HG02870 (cell line): Measurements from ENCODE around the gene LTBP1.
"Not testable (repeated sequence)": the region's sequence is repeated elsewhere in the genome, so short reads cannot be mapped to it uniquely, and the experiment has no call there.

Experiments
- ATAC-seq: cut with Tn5 transposase; IDR thresholded peaks from one replicate; pipeline ENCODE4 v1.9.1; 2021; ENCODE audit warnings: mild to moderate bottlenecking, moderate library complexity; ENCODE audit not compliant: unreplicated experiment

The LTBP1 gene

DNA sequence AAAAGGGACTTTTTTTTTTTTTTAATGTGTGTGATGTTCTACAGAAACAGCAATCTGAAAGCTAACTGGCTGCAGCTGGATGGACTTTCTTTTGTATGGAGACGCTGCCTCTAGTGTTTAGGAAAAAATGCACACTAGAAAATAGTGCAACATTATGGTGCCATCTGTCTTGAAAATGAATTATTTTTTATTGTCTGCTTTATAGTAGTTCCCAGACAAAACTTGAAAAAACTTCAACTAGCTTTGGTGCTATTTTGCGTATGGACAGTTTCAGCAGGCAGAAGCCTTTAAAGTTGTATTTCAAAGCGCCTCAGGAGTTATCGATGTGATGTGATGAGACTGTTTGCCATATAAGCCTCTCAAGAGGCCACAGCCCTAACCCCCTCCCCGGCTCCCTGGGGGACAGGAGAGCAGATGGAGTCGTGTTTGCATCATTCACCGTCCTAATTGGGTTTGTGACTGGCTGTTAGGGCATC is 86.9 kb downstream of the LTBP1 start:
- no peak for ATAC-seq

DNA sequence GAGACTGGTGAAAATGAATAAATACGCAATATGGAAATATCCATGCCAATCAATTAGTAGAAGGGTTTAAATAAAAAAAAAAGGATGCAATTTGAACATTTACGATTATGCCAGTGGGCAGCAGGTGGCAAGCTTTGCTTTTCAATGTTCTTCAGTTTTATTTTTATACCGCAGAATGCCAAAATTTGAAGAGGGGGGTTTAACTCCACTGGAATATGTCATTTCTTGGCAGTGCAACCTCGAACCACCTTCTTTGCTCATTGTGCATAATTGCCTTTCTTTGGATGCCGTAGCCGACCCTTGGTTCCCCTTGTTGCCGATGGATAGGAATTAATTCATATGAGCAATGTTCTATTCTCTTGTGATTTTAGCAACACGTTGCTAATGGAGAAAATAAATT is 88.0 kb downstream of the LTBP1 start:
- no peak for ATAC-seq

DNA sequence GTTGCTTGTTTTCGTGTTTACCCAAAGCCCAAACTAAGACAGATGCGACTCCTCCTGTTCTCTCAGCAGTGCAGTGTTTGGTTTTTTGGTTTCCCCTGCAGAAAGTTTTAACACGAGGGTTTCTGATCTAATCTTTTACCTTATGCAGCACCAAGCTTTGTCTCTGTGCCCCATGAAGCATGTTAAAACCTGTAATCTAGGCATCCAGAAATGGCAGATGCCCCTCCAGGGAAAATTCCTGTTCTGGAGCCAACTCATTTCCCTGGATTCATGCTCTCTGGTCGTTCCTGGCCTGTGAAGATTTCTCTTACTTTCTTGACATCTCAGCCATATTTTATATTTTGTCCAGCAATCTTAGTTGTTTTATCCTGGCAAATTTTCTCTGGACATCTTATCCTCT is 91.5 kb downstream of the LTBP1 start:
- no peak for ATAC-seq

DNA sequence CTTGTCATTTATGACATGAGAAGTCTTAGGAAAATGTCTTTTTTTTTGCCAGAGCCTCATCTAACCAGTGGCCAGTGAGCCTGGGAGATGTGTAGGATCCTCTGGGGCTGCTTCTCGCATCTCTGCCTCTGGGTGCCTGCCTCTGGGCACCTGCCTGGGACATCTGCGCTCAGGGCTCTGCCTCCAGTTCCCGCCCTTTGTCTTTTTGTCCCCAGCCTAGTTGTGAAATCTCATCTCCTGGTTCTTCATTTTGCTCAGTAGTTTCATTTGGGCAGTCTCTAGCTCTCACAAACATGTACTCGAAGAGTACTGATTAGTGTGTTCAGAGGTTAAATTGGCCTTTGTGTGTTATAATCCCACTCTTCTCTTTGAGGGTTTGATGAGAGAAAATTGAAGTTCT is 92.0 kb downstream of the LTBP1 start:
- no peak for ATAC-seq

DNA sequence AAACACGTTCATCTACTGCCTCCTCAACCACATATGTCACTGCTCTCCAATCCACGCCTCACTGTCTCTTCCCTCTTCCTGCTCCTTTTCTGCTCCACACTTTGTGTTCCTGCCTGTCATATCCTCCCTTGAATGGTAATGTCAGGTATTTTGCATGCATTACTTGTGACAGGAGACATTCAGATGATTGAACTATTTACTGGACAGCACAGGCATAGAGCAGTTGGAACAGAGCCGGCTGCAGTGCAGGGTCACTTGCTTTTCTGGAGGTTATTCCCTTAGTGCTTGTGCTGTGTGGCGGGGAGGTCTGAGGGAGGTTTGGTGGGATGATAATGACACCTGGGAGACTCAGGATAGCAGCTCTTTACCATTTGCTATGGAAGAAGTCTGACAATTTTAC is 93.8 kb downstream of the LTBP1 start:
- no peak for ATAC-seq

DNA sequence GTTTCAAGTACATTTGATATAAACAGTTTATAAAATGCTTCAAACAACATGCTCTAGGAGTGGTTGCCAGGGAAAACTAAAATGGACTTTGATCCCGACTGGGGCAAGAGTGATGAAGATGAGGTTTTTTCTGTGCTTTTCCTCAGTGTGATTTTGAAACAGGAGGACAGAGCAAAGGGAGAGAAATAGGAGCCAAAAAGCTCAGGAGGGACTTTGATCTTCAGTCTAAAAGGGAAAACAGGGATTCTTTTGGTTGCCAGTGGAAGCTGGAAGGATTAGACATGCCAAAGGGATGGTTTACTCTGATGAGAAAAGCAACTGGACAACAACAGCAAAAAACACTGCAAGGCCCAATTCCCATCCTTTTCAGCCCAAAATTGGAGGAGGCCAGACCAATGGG is 95.5 kb downstream of the LTBP1 start:
- no peak for ATAC-seq

DNA sequence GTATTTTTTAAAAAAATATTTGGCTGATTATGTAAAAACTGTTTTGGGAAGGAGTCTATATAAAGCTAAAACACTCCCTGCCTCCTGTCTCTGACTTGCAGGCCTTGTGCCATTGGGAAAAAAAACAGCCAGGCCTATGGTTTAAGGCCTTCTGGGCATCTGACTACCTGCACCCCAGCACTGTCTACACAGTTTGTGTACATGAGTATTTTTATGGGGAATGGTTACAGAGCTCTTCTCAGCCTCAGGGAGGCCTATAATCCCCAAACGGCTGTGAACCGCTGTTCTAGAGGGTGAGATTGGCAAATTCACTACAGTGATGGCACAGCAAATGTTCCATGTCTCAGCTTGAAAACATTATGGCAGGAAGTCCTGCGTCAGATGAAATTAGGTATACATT is 96.1 kb downstream of the LTBP1 start:
- ATAC-seq, result no peak

DNA sequence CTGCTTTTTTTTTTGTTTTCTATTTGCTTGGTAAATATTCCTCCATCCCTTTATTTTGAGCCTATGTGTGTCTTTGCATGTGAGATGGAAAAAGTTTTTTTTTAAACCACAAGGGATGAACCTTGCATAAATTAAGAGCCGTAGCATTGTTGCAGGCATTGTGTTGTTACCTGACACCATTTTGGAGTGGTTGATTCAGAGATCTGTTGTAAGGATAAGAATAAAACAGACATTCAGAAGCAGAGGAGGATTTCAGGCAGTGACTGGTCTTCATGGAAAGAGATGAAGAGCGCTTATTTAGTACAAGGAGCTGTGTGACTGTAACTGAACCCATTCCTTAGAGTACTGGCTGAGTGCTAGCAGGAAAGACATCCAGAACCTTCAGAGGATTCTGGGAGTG is 101.2 kb downstream of the LTBP1 start:
- ATAC-seq, result no peak

DNA sequence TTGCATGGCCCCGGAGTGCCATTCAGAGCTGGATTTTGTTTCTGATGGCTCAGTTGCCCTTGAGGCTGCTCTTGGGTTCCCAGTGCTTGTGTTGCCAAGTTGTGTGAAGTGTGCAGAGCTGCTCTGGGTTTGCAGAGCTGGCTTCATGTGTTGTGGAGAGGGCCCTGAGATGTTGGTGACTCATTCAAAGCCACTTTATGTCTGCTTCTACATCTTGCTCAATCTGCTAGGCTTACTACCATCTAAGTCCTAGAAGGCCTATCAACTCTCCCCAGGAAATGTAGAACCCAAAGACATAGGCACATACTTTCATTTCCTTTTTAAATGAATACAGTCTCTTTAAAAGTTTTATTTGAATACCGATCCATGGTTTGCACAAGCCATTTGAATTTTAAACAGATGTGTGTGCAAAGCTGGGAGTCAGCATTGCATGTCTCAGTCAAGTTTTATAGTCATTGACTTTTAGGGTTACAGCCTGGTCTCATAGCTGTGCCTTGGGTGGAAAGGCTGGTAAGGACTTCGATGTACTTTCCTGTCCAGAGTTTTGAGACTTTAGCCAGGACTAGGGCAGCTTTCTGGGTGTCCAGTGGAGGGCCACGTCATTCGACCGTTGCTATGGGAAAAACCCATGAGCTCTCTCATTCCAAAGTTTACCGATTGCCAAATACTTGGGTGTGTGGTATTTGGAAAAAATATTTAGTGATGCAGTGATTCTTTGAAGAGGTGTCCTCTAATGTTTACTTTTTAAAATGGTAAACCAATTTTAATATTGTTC is 105.0 kb downstream of the LTBP1 start:
- ATAC-seq, result no peak

DNA sequence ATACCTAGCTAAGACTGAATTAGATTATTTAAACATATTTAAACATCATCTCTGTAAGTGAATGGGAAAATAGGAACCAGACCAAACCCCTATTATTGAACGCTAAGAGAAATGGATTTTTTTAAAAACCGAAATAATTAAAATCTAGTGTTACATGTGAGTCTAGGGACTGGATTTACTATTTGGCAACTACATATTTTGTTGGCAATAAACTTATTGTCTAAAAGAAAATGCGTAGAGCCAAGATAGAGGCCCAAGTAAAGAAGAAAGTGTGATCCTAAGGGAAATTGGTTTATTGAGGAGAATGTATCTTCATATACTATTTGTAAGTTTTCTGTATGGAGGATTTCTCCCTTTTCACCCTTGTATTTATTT is 105.6 kb downstream of the LTBP1 start:
- ATAC-seq, result no peak

DNA sequence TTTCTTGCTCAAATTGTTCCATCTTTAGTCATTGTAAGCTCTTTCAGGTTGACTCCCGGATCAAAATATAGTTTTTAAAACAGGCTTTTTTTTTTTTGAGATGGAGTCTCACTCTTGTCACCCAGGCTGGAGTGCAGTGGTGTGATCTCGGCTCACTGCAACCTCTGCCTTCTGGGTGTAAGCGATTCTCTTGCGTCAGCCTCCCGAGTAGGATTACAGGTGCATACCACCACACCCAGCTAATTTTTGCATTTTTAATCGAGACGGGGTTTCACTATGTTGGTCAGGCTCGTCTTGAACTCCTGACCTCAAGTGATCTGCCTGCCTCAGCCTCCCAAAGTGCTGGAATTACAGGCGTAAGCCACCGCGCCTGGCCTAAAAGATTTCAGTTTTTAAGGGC is 106.0 kb downstream of the LTBP1 start:
- ATAC-seq, result not testable (repeated sequence)

DNA sequence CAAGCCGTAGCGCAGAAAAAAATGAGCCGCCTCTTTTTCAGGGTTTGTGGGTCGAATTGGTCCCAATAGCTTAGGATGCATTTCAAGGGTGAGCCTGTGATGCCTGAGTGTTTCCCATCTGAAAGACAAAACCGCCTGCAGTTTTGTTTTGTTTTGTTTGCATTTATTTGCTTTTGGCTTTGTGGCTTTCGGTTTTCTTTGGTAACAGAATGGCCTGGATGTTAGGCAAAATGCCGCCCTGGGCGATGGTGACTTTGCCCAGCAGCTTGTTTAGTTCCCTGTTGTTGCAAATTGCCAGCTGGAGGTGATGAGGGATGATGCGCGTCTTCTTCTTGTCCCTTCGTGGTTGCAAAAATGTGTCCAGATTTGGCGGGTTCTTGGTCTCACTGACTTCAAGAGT is 109.4 kb downstream of the LTBP1 start:
- no peak for ATAC-seq

DNA sequence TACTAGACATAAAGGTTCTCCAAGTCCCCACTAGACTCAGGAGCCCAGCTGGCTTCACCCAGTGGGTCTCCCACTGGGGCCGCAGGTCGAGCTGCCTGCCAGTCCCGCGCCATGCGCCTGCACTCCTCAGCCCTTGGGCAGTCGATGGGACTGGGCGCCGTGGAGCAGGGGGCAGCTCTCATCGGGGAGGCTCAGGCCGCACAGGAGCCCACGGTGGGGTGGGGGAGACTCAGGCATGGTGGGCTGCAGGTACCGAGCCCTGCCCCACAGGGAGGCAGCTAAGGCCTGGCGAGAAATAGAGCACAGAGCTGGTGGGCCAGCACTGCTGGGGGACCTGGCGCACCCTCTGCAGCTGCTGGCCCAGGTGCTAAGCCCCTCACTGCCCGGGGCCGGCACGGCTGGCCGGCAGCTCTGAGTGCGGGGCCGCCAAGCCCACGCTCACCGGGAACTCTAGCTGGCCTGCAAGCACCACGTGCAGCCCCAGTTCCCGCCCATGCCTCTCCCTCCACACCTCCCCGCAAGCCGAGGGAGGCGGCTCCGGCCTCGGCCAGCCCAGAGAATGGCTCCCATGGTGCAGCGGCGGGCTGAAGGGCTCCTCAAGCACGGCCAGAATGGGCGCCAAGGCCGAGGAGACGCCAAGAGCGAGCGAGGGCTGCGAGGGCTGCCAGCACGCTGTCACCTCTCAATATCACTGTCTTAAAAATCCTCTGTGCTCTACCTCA is 110.7 kb downstream of the LTBP1 start:
- ATAC-seq, result not testable (repeated sequence)

DNA sequence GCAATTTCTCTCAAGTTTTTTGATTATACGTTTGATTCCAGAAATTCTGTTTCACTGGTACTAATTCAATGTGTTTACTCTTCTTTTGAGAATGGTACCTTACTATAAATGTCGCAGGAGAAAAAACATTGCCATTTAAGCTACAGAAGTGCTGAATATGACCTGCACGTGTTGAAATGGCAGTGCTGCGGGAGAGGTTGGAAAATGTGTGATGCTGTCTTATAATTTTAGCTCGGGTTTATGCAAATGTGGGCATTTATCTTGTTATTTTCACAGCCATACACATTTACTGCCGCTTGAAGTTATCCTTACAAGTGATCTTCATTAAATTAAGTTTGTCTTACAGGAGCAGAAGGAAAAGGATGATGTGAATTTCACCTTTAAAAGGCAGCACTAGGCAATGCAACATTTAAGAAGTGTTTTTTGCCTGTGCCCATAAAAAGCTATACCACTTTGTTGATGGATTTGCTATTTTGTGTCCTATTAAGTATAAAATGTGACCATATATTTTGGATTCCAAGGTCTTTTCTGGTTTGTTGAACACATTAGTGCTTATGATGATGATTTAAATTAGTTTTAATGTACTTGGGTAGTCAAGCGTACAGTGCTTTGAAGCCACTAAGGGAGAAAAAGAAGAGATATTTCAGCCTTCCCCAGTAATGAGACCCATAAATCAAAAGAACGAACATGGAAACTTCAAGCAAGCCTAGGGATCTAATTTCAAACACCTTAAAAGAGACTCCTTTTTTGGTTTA is 112.1 kb downstream of the LTBP1 start:
- no peak for ATAC-seq

DNA sequence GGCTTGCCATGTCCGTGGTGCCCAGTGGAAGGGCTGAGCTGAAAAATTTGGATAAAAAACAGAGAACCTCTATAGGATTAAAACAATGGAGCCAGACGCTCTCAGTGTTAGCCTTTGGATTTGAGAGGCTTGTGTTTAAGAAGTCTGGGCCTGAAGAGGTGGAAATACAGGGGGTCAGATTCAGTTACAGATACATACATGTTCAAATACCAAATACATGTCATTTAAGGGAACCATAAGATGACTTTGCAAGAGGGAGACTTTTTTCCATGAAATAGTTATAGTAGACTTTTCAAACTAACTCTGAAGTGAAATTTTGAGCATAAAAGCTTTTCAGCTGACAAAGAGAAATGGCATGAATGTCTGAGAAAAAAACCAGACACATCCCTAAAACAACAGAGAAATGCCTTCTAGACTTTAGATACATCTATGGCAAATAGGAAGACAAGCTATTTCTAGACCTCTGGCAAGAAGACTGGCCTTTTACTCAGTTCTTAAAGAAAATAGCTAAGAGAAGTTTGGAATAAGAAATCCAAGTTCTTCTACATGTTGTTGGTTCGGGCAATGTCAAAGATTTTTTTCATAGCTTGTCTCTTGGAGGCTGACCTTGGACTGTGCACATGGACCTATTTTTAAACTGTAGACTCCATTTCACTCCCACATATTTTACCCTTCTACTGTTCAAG is 112.9 kb downstream of the LTBP1 start:
- no peak for ATAC-seq

DNA sequence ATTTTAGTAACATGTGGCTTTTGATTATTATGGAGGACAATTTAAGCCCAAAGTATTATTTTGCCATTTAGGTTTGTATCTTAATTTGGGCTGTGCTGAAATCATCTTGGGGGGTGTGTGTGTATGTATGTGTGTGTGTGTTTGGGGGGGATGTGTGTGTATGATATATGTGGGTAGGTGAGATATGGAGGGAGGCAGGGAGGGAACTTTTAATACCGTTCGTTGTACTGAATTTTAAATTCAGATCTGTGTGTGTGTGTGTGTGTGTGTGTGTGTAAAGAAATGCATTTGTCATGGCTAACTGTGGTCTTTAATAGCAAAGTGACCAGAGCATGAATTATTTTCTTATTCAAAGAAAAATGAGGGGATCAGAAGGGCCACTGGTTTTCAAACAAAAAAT is 113.7 kb downstream of the LTBP1 start:
- ATAC-seq, result no peak

DNA sequence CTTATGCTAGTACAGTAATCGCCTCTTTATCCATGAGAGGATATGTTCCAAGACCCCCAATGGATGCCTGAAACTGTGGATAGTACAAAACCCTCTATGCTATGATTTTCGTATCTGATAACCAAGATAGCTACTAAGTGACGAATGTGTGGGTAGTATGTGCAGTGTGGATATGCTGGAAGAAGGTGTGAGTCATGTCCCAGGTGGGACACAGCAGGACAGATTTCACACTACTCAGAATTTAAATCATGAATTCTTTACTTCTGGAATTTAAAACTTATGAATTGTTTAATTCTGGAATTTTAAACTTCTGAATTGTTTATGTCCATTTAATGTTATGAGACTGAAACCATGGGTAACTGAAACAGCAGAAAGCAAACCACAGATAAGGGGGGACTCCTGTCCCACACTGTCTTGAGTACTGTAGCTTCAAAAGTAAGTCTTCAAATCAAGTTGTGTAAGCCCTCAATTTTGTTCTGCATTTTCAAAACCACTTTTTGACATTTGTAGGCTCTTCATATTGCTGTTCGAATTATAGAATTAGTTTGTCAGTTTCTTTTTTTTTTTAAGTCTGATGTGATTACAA is 116.0 kb downstream of the LTBP1 start:
- ATAC-seq, result no peak

DNA sequence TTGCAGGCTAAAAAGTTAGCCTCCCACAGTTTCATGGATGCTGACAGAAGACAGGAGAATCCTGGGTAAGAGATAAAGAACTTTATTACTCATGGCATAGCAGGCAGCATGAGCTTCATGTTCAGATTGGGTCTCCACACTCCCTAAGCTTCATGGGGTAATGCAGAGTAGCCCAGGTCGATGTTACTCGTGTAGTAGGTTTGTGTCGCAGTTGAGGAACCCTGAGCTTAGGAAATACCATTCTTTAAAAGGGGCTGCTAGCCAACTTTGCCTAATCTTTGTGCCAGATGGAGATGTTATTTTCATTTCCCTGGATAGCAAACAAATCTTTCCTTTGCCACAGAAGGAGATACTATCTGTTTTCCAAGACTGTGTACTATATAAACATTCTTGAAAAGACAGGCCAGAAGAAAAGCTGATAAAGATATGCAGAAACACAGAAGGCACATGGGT is 117.6 kb downstream of the LTBP1 start:
- ATAC-seq, result no peak

DNA sequence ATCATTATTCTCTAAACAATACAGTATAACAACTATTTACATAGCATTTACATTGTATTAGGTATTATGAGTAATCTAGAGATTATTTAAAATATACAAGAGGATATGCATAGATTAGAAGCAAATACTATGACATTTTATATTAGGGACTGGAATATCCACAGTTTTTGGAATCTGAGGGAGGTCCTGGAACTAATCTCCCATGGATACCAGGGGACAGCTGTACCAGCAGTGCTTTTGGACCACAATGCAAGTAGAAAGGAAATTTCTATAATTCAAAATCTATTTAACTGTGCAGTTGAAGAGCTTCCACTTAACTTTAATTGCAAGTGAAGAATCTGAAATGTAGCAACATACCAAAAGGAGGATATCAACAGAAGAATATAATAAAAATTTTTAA is 120.8 kb downstream of the LTBP1 start:
- ATAC-seq, result no peak

DNA sequence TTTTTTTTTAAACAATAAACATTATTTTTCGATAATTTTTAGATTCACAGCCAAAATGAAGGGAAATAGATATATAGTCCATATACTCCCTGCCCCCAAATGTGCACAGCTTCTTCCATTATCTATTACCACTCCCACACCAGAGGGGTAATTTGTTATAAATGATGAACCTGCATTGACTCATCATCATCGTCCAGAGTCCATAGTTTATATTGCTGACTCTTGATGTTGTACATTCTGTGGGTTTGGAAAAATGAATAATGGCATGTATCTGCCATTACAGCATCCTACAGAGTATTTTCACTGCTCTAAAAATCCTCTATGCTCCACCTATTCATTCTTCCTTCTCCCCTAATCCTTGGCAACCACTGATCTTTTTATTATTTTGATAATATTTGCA is 121.5 kb downstream of the LTBP1 start:
- no peak for ATAC-seq
